A549 (cell line): ENCODE results near the gene CRYBA1.

Experiments used
- CTCF ChIP-seq: fragments of >200 bp; sonication (Bioruptor Twin); formaldehyde crosslinking; IDR thresholded peaks from 3 replicates; pipeline ENCODE4 v1.5.1; 2016
- ESRRA ChIP-seq: fragments of 150-350 bp; IDR thresholded peaks from 2 replicates; pipeline ENCODE4 v1.6.1; 2014; ENCODE audit warnings: mild to moderate bottlenecking, low read length, borderline replicate concordance
- PBX3 ChIP-seq: IDR thresholded peaks from 2 replicates; pipeline ENCODE4 v1.6.1; 2012
- RAD21 ChIP-seq, 2 experiments: fragments of >200 bp in 1 of 2; sonication (Bioruptor Twin) in 1 of 2; formaldehyde crosslinking in 1 of 2; IDR thresholded peaks in 1 of 2; conservative IDR thresholded peaks in 1 of 2; 2 replicates in 1 of 2; 3 replicates in 1 of 2; pipeline ENCODE4 v1.6.1; 2012 to 2018; ENCODE audit warnings: inconsistent platforms in 1 of 2
- RCOR1 ChIP-seq: fragments of 150-350 bp; IDR thresholded peaks from 2 replicates; pipeline ENCODE4 v1.6.1; 2014; ENCODE audit warnings: antibody characterized with exemption, low read length, low read depth
- SREBF2 ChIP-seq: fragments of 450-650 bp; IDR thresholded peaks from 2 replicates; pipeline ENCODE4 v1.6.1; 2014; ENCODE audit warnings: mild to moderate bottlenecking, moderate library complexity

- no peak for TF ChIP-seq RCOR1
- no peak for TF ChIP-seq CTCF
- TF ChIP-seq PBX3 = no peak
- TF ChIP-seq SREBF2 = no peak
- TF ChIP-seq ESRRA = no peak
- TF ChIP-seq RAD21 (conservative IDR thresholded peaks at IDR 0.05 in 1 of 2, IDR thresholded peaks at IDR 0.05 in 1 of 2) = no peak
Observed at GRCh38 chr17:29295420-29295819, 48.8 kb downstream of the CRYBA1 start.
